ENCODE results near the gene COP1.

GRCh38 chr1:175900171-175900570 lies 306.9 kb downstream of the COP1 start:
- TF ChIP-seq CTCF (IDR thresholded peaks at IDR 0.05) (no peak), POLR2AphosphoS5 (IDR thresholded peaks at IDR 0.05) (no peak), EP300 (IDR thresholded peaks at IDR 0.05) (no peak), POLR2A (IDR thresholded peaks at IDR 0.05; ENCODE audit: low read depth) (no peak)
